Cerebellar nuclear complex (tissue), 1 donor: Measurements from ENCODE around the gene GMPPA.

Experiments used
- DNase-seq, 2 experiments: peaks; one replicate each; lab custom pipeline; 2025; lab: John Stamatoyannopoulos, UW

GMPPA gene

GRCh38 chr2:219539926-219540678 is 41.4 kb downstream of the GMPPA start:
- DNase-seq = no peak

DNA sequence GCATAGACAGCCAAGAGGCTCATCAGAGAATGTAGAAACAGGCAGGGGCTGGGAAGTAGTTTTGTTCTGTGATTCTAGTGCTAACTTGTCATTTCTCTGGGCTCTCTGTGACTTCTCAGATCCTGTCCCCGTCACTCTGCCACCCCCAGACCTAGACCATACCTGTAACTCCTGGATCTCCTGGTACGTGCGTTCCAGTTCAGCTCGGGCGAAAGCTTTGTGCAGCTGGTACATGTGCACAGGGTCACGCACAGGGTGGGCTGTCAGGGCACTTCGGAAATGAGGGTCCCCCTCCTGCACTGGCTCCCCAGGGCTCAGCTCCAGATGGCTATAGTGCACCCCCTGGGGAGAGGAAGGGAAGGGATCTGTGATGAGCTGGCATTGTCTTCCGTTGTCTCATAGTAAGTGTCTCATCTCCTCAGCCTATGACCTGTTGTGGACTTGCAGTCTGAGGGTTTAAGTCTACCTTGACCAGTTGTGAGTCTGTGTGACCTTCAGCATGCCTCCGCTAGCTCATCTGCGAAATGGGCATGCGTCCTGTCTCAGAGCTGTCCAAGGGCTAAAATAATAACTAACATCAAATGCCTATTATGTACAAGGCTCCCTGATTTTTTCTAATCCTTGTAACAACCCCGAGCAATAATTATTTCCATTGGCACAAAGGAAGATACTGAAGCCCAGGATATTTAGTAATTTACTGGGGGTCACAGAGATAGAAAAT is 42.3 kb downstream of the GMPPA start:
- DNase-seq = no peak

GRCh38 chr2:219541611-219542180 is 43.0 kb downstream of the GMPPA start:
- DNase-seq = peak in 1 of 2 experiments; percentile 50

GRCh38 chr2:219542931-219543595 is 44.4 kb downstream of the GMPPA start:
- DNase-seq = no peak

DNA sequence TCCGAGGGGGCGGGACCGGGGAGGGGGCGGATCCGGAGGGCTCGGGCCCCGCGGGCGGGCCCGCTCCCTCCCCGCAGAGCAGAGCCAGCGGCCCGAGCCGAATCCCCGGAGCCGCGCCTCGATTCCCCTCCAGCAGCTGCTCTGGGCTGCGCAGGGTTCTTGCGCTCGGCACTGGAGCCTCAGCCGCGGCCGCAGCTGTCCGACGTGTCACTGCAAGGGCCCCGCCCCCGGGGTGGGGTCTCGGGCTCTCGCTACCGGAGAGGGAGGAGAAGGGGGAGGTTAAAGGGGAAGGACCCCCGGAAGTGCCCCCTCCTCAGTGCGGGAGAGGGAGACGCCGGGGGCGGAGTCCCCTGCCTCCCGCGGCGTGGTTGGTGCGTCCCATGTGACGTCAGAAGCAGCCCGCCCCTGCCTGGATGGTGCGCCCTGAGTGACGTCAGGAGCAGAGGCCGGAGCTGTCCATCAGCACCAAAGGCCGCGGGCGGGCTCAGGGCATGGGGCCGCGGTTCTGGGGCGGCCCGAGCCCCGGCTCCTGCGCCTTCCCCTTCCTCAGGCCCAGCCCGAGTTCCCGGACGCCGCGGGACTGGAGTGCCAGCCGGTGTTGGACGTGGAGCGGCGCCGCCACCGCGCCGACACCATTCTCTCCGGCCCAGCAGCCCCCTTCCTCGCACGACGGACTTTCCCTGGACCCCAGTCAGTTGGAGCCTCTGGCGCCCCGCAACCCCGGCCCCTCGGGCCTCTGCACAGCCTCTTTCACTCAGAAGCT is 45.1 kb downstream of the GMPPA start, which contains the start of the genes CHPF and TMEM198:
CHPF (minus strand) TSS at position 214 of the 763 bp plus-strand sequence. CDS start 271 bp downstream, outside the sequence.
TMEM198 (plus strand) TSS at position 433 of the 763 bp plus-strand sequence. CDS start 700 bp downstream, outside the sequence.
- peak; percentile 69 to 90 for DNase-seq

- DNase-seq = no peak
Observed at GRCh38 chr2:219544567-219544966, 45.9 kb downstream of the GMPPA start.

- DNase-seq = no peak
Observed at GRCh38 chr2:219545295-219545942, 46.7 kb downstream of the GMPPA start.

DNA sequence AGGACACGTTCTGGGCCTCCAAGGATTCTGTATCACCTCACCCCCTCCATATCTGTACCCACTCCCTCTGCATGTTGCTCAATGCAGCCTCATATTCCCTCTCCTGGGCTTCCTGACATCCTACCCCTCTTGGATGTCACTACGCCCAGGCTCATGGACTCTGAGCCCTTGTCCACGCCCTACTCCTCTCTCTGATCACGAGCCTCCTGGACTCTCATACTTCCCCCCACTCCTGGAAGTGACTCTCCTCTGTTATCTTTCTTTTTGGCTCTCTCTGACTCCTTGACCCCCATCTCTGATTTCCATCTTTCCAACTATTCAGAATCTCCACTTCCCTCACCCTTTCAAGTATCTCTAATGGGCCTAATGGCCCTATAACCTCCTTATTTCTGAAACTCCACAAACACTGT is 47.3 kb downstream of the GMPPA start:
- no peak for DNase-seq

DNA sequence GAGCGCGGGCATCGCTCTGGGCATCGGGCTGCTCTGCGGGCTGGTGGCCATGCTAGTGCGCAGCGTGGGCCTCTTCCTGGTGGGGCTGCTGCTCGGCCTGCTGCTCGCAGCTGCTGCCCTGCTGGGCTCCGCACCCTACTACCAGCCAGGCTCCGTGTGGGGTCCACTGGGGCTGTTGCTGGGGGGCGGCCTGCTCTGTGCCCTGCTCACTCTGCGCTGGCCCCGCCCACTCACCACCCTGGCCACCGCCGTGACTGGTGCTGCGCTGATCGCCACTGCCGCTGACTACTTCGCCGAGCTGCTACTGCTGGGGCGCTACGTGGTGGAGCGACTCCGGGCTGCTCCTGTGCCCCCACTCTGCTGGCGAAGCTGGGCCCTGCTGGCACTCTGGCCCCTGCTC is 48.9 kb downstream of the GMPPA start:
- DNase-seq = no peak

DNA sequence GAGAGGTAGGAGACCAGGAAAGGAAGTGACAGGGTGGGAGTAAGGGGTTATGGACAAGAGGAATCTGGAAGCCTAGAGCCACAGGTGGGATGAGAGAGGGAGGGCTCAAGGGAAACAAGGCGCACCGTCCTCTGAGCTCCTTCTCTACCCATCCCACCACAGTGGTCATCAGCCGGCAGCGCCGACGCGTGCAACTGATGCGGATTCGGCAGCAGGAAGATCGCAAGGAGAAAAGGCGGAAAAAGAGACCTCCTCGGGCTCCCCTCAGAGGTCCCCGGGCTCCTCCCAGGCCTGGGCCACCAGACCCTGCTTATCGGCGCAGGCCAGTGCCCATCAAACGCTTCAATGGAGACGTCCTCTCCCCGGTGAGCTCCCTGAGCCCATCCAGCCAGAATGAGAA is 50.3 kb downstream of the GMPPA start:
- DNase-seq = no peak

- no peak for DNase-seq
Observed at GRCh38 chr2:219549619-219550018, 50.9 kb downstream of the GMPPA start.

GRCh38 chr2:219551441-219552381 is 53.0 kb downstream of the GMPPA start:
- DNase-seq = no peak

DNA sequence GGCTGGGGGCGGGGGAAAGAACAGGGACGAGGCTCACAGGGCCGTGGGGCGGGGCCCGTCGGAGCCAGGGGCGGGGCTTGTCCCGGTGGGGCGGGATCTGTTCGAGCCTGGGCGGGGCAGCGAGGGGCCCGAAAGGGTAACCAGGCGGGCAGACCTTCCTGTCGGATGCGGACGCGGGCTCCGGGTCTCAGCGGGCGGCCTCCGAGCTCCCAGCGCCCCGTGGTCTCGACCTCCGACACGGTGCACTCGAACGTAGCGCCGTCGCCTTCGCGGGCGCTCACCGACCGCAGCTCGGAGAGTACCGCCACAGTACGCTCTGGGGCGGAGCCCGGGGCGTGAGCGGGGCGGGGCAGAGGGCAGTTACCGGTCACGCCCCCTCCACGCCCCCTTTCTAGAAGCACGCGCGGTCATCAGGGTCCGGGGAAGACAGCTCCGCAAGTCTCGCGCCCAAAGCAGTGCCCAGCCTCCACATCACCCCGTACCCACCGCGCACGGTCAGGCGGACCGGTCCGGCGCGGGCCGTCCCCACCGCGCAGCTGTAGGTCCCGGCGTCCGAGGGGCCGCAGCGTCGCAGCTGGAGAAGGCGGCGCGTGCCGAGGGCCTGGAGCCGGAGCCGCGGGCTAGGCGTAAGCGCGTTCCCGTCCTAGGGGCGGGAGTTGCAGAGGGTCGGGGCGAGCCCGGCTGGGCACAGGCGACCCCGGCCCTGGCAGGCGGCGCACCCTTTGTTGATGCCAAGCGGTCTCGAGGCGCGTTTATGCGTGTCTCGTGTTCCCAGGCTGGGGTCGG is 53.9 kb downstream of the GMPPA start:
- DNase-seq = peak in 1 of 2 experiments; percentile 19

DNA sequence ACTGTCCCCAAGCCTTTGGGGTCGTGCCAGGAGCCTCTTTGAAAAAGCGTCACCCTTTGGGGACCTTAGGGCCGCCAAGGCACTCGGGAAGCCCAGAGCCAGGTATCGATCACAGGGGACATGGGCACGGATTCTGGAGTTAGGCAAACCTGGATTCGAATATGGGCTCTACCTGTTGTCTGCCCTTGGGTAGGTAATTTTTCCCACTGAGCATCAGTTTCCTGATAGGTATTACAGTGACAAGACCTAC is 54.4 kb downstream of the GMPPA start:
- no peak for DNase-seq

GRCh38 chr2:219553463-219553963 is 54.8 kb downstream of the GMPPA start:
- no peak for DNase-seq

GRCh38 chr2:219554350-219554749 is 55.7 kb downstream of the GMPPA start:
- no peak for DNase-seq

GRCh38 chr2:219555956-219556355 is 57.3 kb downstream of the GMPPA start:
- DNase-seq = no peak

GRCh38 chr2:219556413-219556812 is 57.7 kb downstream of the GMPPA start:
- no peak for DNase-seq
